HG02981 (cell line): ENCODE measurements around the gene FAM135A.
"Not testable (repeated sequence)": the region's sequence is repeated elsewhere in the genome, so short reads cannot be mapped to it uniquely, and the experiment has no call there.

Experiments
- ATAC-seq: cut with Tn5 transposase; IDR thresholded peaks from one replicate; pipeline ENCODE4 v1.9.1; 2021; ENCODE audit warnings: mild to moderate bottlenecking, moderate library complexity; ENCODE audit not compliant: unreplicated experiment

Gene FAM135A

GRCh38 chr6:70607371-70607770, 194.1 kb downstream of the FAM135A start:
- ATAC-seq, result not testable (repeated sequence)

- ATAC-seq, result not testable (repeated sequence)
Measured at GRCh38 chr6:70609181-70609580, 195.9 kb downstream of the FAM135A start.
